OCI-LY7 (cell line): ENCODE results near the gene SMARCB1. TPM values are rescaled to one million over a fixed set of nuclear protein-coding genes. Genes with fewer than 3 reads are reported as not detected.
A peak's percentile ranks its signal among the peaks of the same experiment; 100 is the strongest.

ENCODE experiments used
- BruUV-seq: library from RNA; stranded (reverse); fragments of 400-500 nt; replicated peaks from 2 replicates; lab custom pipeline; 2021; lab: Mats Ljungman, UMichigan
- CTCF ChIA-PET: fragments of 300-600 bp; sonication (Branson Sonifier 250); formaldehyde crosslinking; loops from one replicate; lab custom pipeline; 2022; ENCODE audit warnings: antibody characterized with exemption; ENCODE audit not compliant: unreplicated experiment; lab: Charles Lee
- POLR2A ChIA-PET: fragments of 300-600 bp; sonication (Branson Sonifier 250); formaldehyde crosslinking; loops from one replicate; lab custom pipeline; 2022; ENCODE audit warnings: antibody characterized with exemption; lab: Charles Lee
- DNase-seq: peaks from one replicate; pipeline ENCODE4 v3.0.0-alpha.2; 2015; ENCODE audit warnings: low spot score
- H2AFZ ChIP-seq: fragments of 200-600 bp; sonication (generic), shearing (Covaris generic); 2 replicates; pipeline ENCODE4 v1.6.1; 2014; ENCODE audit warnings: mild to moderate bottlenecking, antibody characterized with exemption, low read length, moderate library complexity
- H3K27ac ChIP-seq: fragments of 200-600 bp; sonication (generic); 2 replicates; pipeline ENCODE4 v1.5.1; 2014; ENCODE audit warnings: mixed run types, low read depth, mild to moderate bottlenecking, moderate library complexity, low read length, inconsistent platforms; ENCODE audit not compliant: poor library complexity, severe bottlenecking
- H3K36me3 ChIP-seq: fragments of 200-600 bp; sonication (generic); 2 replicates; pipeline ENCODE4 v1.6.1; 2014; ENCODE audit warnings: mild to moderate bottlenecking, antibody characterized with exemption, low read length, moderate library complexity, mixed read lengths; ENCODE audit not compliant: insufficient read depth
- H3K4me1 ChIP-seq: fragments of 200-600 bp; sonication (generic); 2 replicates; pipeline ENCODE4 v1.5.1; 2014; ENCODE audit warnings: mild to moderate bottlenecking, low read length; ENCODE audit not compliant: insufficient read depth, poor library complexity, severe bottlenecking
- H3K4me2 ChIP-seq: fragments of 200-600 bp; sonication (generic); 2 replicates; pipeline ENCODE4 v1.6.1; 2014; ENCODE audit warnings: mild to moderate bottlenecking, low read length
- H3K4me3 ChIP-seq: fragments of 200-600 bp; sonication (generic); 2 replicates; pipeline ENCODE4 v1.5.1; 2014; ENCODE audit warnings: mild to moderate bottlenecking, low read depth, low read length; ENCODE audit not compliant: poor library complexity, severe bottlenecking
- H3K79me2 ChIP-seq: fragments of 200-600 bp; sonication (generic); 2 replicates; pipeline ENCODE4 v1.6.1; 2016; ENCODE audit warnings: low read depth, mild to moderate bottlenecking, low read length, moderate library complexity, mixed read lengths; ENCODE audit not compliant: insufficient read depth
- H3K9me2 ChIP-seq: fragments of 200-600 bp; sonication (generic); 2 replicates; pipeline ENCODE4 v1.6.1; 2016; ENCODE audit warnings: mild to moderate bottlenecking, low read length, mixed read lengths; ENCODE audit not compliant: insufficient read depth
- H3K9me3 ChIP-seq: fragments of 200-600 bp; sonication (generic); 2 replicates; pipeline ENCODE4 v1.6.1; 2014; ENCODE audit warnings: mild to moderate bottlenecking, mixed run types, low read length, mixed read lengths
- H4K20me1 ChIP-seq: fragments of 200-600 bp; sonication (generic); 2 replicates; pipeline ENCODE4 v1.6.1; 2014; ENCODE audit warnings: mild to moderate bottlenecking, antibody characterized with exemption, low read length, moderate library complexity, mixed read lengths; ENCODE audit not compliant: insufficient read depth
- EZH2phosphoT487 ChIP-seq: fragments of 200-600 bp; sonication (generic); IDR thresholded peaks from 2 replicates; pipeline ENCODE4 v1.6.1; 2018; ENCODE audit warnings: low read depth, borderline replicate concordance, mild to moderate bottlenecking, mixed run types, antibody characterized with exemption, low read length, moderate library complexity, mixed read lengths
- intact Hi-C: fragments of 100-400 bp; cut with micrococcal nuclease; formaldehyde crosslinking; loops from one replicate; pipeline ENCODE4 v1.10.0; 2022; ENCODE audit not compliant: unreplicated experiment
- total RNA-seq, 2 experiments: library from RNA; depleted of rRNA in 1 of 2; stranded (reverse); fragments of >200 nt in 1 of 2; shearing (Covaris generic) in 1 of 2; gene quantifications; 2 replicates each; pipeline ENCODE4 v1.2.3, GENCODE V29; 2014 to 2022
- TF ChIP-seq, protein P1 (sequence below): fragments of 200-600 bp; sonication (generic); conservative IDR thresholded peaks from 2 replicates; pipeline ENCODE4 v1.5.1; 2014; ENCODE audit warnings: mild to moderate bottlenecking, antibody characterized with exemption, low read length, moderate library complexity, mixed read lengths

The SMARCB1 gene
- total RNA-seq, 2 experiments from 2014 or later, result 252 to 265 TPM

GRCh38 chr22:23856721-23857605 lies 70.2 kb downstream of the SMARCB1 start:
- CTCF ChIA-PET, result interaction anchor here (0.5 to 1.2 kb wide), 10 partner anchors 7 to 636 kb away, joined by 3 to 7 read pairs (median 3); partner anchors contain the start of genes CHCHD10, MIF, RGL4 and SPECC1L
- no peaks in the 10 kb centered on the region for H4K20me1 ChIP-seq
- H3K9me3 ChIP-seq, result no peaks in the 10 kb centered on the region
- peaks cover 21% of the 10 kb centered on the region for H3K4me1 ChIP-seq
- intact Hi-C loops, result loop anchor here (10.0 kb wide), 1 partner anchor 298 kb away; no protein-coding TSS in a partner anchor
- H3K36me3 ChIP-seq, result no peaks in the 10 kb centered on the region
- TF ChIP-seq, protein P1, sequence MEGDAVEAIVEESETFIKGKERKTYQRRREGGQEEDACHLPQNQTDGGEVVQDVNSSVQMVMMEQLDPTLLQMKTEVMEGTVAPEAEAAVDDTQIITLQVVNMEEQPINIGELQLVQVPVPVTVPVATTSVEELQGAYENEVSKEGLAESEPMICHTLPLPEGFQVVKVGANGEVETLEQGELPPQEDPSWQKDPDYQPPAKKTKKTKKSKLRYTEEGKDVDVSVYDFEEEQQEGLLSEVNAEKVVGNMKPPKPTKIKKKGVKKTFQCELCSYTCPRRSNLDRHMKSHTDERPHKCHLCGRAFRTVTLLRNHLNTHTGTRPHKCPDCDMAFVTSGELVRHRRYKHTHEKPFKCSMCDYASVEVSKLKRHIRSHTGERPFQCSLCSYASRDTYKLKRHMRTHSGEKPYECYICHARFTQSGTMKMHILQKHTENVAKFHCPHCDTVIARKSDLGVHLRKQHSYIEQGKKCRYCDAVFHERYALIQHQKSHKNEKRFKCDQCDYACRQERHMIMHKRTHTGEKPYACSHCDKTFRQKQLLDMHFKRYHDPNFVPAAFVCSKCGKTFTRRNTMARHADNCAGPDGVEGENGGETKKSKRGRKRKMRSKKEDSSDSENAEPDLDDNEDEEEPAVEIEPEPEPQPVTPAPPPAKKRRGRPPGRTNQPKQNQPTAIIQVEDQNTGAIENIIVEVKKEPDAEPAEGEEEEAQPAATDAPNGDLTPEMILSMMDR, result no peak
- TF ChIP-seq EZH2phosphoT487, result no peak
- H3K4me2 ChIP-seq, result peak overlapping the region; percentile 89
- H3K9me2 ChIP-seq, result no peaks in the 10 kb centered on the region
- peak overlapping the region; percentile 78 for H3K4me3 ChIP-seq
- peak overlapping the region; percentile 59; the same call in 1 of the 2 replicates for H2AFZ ChIP-seq
- peak overlapping the region; percentile 94 for H3K27ac ChIP-seq
- H3K79me2 ChIP-seq, result peaks cover 10% of the 10 kb centered on the region; the same call in 1 of the 2 replicates
- DNase-seq, result peak; percentile 47
- TSS peak; percentile 78 for BruUV-seq
- POLR2A ChIA-PET, result interaction anchor here (0.6 to 3.5 kb wide), 25 partner anchors 9 to 812 kb away, joined by 3 to 43 read pairs (median 4); partner anchors contain the start of genes CHCHD10, DERL3, MIF and VPREB3

- no peaks in the 10 kb centered on the region for H3K9me2 ChIP-seq
- H3K36me3 ChIP-seq, result no peaks in the 10 kb centered on the region
- peak within 1 kb of the TSS; percentile 90 for H3K4me2 ChIP-seq
- peaks cover 10% of the 10 kb centered on the region; the same call in 1 of the 2 replicates for H3K79me2 ChIP-seq
- POLR2A ChIA-PET, result interaction anchor here (0.6 to 3.5 kb wide), 26 partner anchors 8 to 813 kb away, joined by 3 to 43 read pairs (median 4); partner anchors contain the start of genes CHCHD10, DERL3, MIF and VPREB3
- H2AFZ ChIP-seq, result peak within 1 kb of the TSS; percentile 70
- peaks cover 21% of the 10 kb centered on the region for H3K4me1 ChIP-seq
- peak within 1 kb of the TSS; percentile 78 for H3K4me3 ChIP-seq
- H3K9me3 ChIP-seq, result no peaks in the 10 kb centered on the region
- peak within 1 kb of the TSS; percentile 94 for H3K27ac ChIP-seq
- TF ChIP-seq, protein P1, result peak; percentile 59
- no peak for TF ChIP-seq EZH2phosphoT487
- CTCF ChIA-PET, result interaction anchor here (0.5 to 1.6 kb wide), 13 partner anchors 8 to 637 kb away, joined by 3 to 10 read pairs (median 3); partner anchors contain the start of genes CHCHD10, MIF, RGL4 and SPECC1L
- BruUV-seq, result no TSS peak
- no peaks in the 10 kb centered on the region for H4K20me1 ChIP-seq
- intact Hi-C loops, result loop anchor here (10.0 kb wide), 1 partner anchor 297 kb away; no protein-coding TSS in a partner anchor
- DNase-seq, result peak; percentile 100
Measured at GRCh38 chr22:23857606-23858483, 71.1 kb downstream of the SMARCB1 start, which contains the start of gene SLC2A11. Gene SLC2A11 (plus strand): TSS chr22:23857875. CDS start chr22:23858000, 125 bp downstream.
